H7 (cell line): ENCODE measurements around the gene INHBA. TPM values are rescaled to one million over a fixed set of nuclear protein-coding genes. Genes with fewer than 3 reads are reported as not detected.

Experiments used
- DNase-seq: peaks from one replicate; pipeline ENCODE4 v3.0.0; 2012
- H3K27me3 ChIP-seq: 2 replicates; pipeline ENCODE4 v1.6.0; 2011; ENCODE audit warnings: mild to moderate bottlenecking, low read length; ENCODE audit not compliant: control insufficient read depth, insufficient read depth
- H3K36me3 ChIP-seq: replicated peaks from 2 replicates; pipeline ENCODE4 v1.5.1; 2011; ENCODE audit warnings: low read length; ENCODE audit not compliant: control insufficient read depth, insufficient read depth
- H3K4me3 ChIP-seq: 2 replicates; pipeline ENCODE4 v1.5.1; 2011; ENCODE audit warnings: low read depth, mild to moderate bottlenecking, control low read depth, low read length, moderate library complexity; ENCODE audit not compliant: insufficient read depth
- total RNA-seq: library from RNA; depleted of rRNA; stranded (reverse); fragments of >200 nt; shearing (Covaris generic); gene quantifications from 2 replicates; pipeline ENCODE4 v1.2.3, GENCODE V29; 2014

INHBA gene
- total RNA-seq, 1 experiment from 2014 or later, result 0.07 TPM

- no peak for DNase-seq
- H3K4me3 ChIP-seq, result no peak overlapping the region
- H3K36me3 ChIP-seq, result no peaks in the 10 kb centered on the region
- H3K27me3 ChIP-seq, result no peaks in the 10 kb centered on the region
Measured at GRCh38 chr7:41688012-41688625, 14.8 kb downstream of the INHBA start.

- no peak for DNase-seq
- H3K36me3 ChIP-seq, result no peaks in the 10 kb centered on the region
- H3K4me3 ChIP-seq, result no peak overlapping the region
- H3K27me3 ChIP-seq, result no peaks in the 10 kb centered on the region
Measured at GRCh38 chr7:41685684-41686083, 17.2 kb downstream of the INHBA start.

- no peak for DNase-seq
- H3K27me3 ChIP-seq, result no peaks in the 10 kb centered on the region
- no peaks in the 10 kb centered on the region for H3K36me3 ChIP-seq
- no peak overlapping the region for H3K4me3 ChIP-seq
Measured at GRCh38 chr7:41682422-41682821, 20.5 kb downstream of the INHBA start.

GRCh38 chr7:41679566-41679965, 23.3 kb downstream of the INHBA start:
- Histone ChIP-seq H3K36me3 (no peaks in the 10 kb centered on the region), H3K4me3 (no peak overlapping the region), H3K27me3 (no peaks in the 10 kb centered on the region)
- DNase-seq, result no peak

GRCh38 chr7:41674505-41675023, 28.3 kb downstream of the INHBA start:
- DNase-seq, result no peak
- H3K36me3 ChIP-seq, result no peaks in the 10 kb centered on the region

GRCh38 chr7:41661596-41661995, 41.3 kb downstream of the INHBA start:
- Histone ChIP-seq H3K4me3 (no peak overlapping the region), H3K36me3 (no peaks in the 10 kb centered on the region), H3K27me3 (no peaks in the 10 kb centered on the region)
- no peak for DNase-seq

More at GRCh38 chr7:41674505-41675023, 28.3 kb downstream of the INHBA start:
- no peak overlapping the region for H3K4me3 ChIP-seq
- H3K27me3 ChIP-seq, result no peaks in the 10 kb centered on the region

GRCh38 chr7:41659539-41659938, 43.4 kb downstream of the INHBA start:
- no peak for DNase-seq
- H3K27me3 ChIP-seq, result no peaks in the 10 kb centered on the region
- no peaks in the 10 kb centered on the region for H3K36me3 ChIP-seq
- no peak overlapping the region for H3K4me3 ChIP-seq

GRCh38 chr7:41656366-41656765, 46.5 kb downstream of the INHBA start:
- no peak overlapping the region for H3K4me3 ChIP-seq
- no peaks in the 10 kb centered on the region for H3K36me3 ChIP-seq
- DNase-seq, result no peak
- H3K27me3 ChIP-seq, result no peaks in the 10 kb centered on the region

- Histone ChIP-seq H3K36me3 (no peaks in the 10 kb centered on the region), H3K27me3 (no peaks in the 10 kb centered on the region), H3K4me3 (no peak overlapping the region)
- no peak for DNase-seq
Measured at GRCh38 chr7:41655426-41655825, 47.5 kb downstream of the INHBA start.

- no peak for DNase-seq
- H3K27me3 ChIP-seq, result no peaks in the 10 kb centered on the region
- no peaks in the 10 kb centered on the region for H3K36me3 ChIP-seq
- no peak overlapping the region for H3K4me3 ChIP-seq
Measured at GRCh38 chr7:41652267-41652666, 50.6 kb downstream of the INHBA start.

GRCh38 chr7:41648501-41648900, 54.4 kb downstream of the INHBA start:
- DNase-seq, result no peak
- Histone ChIP-seq H3K27me3 (no peaks in the 10 kb centered on the region), H3K36me3 (no peaks in the 10 kb centered on the region), H3K4me3 (no peak overlapping the region)

- H3K4me3 ChIP-seq, result no peak overlapping the region
- H3K27me3 ChIP-seq, result no peaks in the 10 kb centered on the region
- H3K36me3 ChIP-seq, result no peaks in the 10 kb centered on the region
- DNase-seq, result no peak
Measured at GRCh38 chr7:41643616-41644015, 59.3 kb downstream of the INHBA start.

- Histone ChIP-seq H3K4me3 (no peak overlapping the region), H3K27me3 (no peaks in the 10 kb centered on the region), H3K36me3 (no peaks in the 10 kb centered on the region)
- DNase-seq, result no peak
Measured at GRCh38 chr7:41641665-41642014, 61.2 kb downstream of the INHBA start.

- no peak for DNase-seq
- Histone ChIP-seq H3K36me3 (no peaks in the 10 kb centered on the region), H3K27me3 (no peaks in the 10 kb centered on the region), H3K4me3 (no peak overlapping the region)
Measured at GRCh38 chr7:41641011-41641664, 61.8 kb downstream of the INHBA start.

- H3K27me3 ChIP-seq, result no peaks in the 10 kb centered on the region
- no peaks in the 10 kb centered on the region for H3K36me3 ChIP-seq
- H3K4me3 ChIP-seq, result no peak overlapping the region
- no peak for DNase-seq
Measured at GRCh38 chr7:41640487-41640886, 62.4 kb downstream of the INHBA start.
